T47D (cell line): ENCODE results near the gene VAV3.
"Not testable (repeated sequence)": the region's sequence is repeated elsewhere in the genome, so short reads cannot be mapped to it uniquely, and the experiment has no call there.

Experiments used
- DNase-seq, 2 experiments: peaks; one replicate each; pipeline versions ENCODE4 v3.0.0 to v3.0.0-alpha.2; 2011 to 2012; ENCODE audit warnings: low read depth in 1 of 2, low spot score in 1 of 2
- JUND ChIP-seq: IDR thresholded peaks from 2 replicates; pipeline ENCODE4 v1.6.1; 2012; ENCODE audit warnings: low read depth
- in situ Hi-C: cut with HindIII; loops from 2 replicates; pipeline ENCODE4 v1.10.0; 2016; ENCODE audit warnings: low sequenced_read_pairs, low pct_unique_long_range_greater_than_20kb

The VAV3 gene

GRCh38 chr1:107673006-107673405, 292.0 kb downstream of the VAV3 start:
- in situ Hi-C loops: no loop called here

DNA sequence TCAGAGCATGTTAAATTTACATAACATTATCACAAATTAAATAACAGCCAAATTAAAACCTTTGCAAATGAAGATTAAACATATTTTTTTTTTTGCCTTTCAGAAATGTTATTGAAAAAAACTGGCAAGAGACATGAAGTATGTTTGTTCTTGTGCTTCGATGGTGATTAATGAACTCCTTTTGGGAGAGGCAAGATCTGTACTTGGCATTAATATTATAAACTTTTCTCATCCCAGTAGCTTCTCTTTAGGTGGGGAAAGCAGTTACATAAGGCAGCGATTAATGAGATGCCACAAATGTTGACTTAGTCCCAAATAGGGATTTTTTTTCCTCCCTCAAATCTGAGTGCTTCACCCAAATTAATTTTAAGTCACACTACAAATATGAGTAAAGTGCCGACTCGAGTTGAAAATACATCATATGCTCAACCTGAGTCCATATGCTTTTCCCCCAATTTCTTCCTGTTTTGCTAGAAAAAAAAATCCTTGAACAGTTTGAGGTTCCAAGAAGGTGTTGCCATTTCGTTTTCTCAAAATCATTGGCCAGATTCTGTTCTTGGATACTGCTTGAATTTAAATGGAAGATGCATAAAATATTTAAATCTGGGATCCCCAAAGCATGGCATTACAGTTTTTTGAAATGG, 294.5 kb downstream of the VAV3 start:
- TF ChIP-seq JUND: no peak
- in situ Hi-C loops: no loop called here
- no peak for DNase-seq

More at GRCh38 chr1:107673006-107673405, 292.0 kb downstream of the VAV3 start:
- TF ChIP-seq JUND: no peak
- no peak for DNase-seq

DNA sequence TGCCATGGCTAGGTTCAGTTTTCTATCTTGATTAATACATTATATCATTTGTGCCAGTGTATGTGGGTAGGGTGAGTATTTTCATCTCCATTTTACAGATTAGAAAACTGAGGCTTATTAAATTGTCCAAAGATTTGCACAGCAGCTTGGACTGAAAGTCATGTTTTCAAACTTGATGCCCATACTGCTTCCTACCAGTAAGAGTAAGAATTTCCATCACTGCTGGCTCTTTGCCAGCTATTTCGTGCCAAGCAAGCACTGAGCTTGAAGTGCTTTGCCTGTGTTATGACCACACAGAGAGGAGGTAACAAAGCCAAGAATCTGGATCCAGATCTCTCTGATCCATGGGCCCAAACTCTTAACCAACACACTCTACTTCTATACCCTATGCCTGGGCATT, 295.0 kb downstream of the VAV3 start:
- peak in 1 of 2 experiments; percentile 77 for DNase-seq
- no peak for TF ChIP-seq JUND
- in situ Hi-C loops: no loop called here

- no peak for TF ChIP-seq JUND
- in situ Hi-C loops: no loop called here
These were observed 296.2 kb downstream of the VAV3 start for GRCh38 chr1:107668762-107669161.

GRCh38 chr1:107666493-107666892, 298.5 kb downstream of the VAV3 start:
- TF ChIP-seq JUND: no peak
- no peak for DNase-seq
- in situ Hi-C loops: no loop called here

More at GRCh38 chr1:107668762-107669161, 296.2 kb downstream of the VAV3 start:
- no peak for DNase-seq

GRCh38 chr1:107664982-107665925, 299.7 kb downstream of the VAV3 start:
- no peak for TF ChIP-seq JUND
- no peak for DNase-seq
- in situ Hi-C loops: no loop called here

- no peak for DNase-seq
- in situ Hi-C loops: no loop called here
- no peak for TF ChIP-seq JUND
These were observed 302.0 kb downstream of the VAV3 start for GRCh38 chr1:107662971-107663370.

DNA sequence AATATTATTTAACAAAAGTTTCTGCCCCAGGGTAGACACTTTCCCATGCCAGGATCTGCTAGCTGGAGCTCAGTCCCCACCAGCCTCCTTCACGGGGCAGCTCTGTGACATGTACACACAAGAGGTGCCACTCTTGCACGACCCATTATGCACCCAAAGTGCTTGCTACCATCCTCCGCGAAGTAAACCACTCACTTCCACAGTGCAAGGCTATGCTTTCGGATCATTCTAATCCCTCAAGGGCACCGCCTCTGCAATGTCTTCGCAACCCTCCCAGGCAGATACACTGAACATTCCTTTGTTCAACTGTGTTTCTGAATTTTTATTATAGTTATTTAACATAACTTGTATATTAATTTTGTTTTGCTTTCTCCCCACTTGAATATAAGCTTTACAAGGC, 303.8 kb downstream of the VAV3 start:
- in situ Hi-C loops: no loop called here

DNA sequence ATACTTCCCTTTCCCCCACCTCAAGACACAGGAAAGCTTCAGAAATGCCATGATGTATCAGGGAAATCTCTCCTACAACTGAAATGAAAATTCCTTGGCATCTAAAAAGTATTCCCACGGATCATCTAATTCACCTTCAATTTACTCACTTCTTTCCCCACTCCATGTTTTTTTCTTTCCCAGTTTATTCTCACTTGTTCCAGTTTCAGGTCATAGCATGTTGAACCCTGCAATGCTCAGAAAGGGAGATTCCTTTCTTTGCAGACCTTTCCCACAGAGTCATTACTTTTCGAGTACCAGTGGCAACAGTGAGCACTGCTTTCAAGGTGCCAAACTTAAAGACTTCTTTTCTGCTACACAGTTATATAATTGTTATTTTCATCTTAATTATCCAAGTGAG, 305.0 kb downstream of the VAV3 start:
- DNase-seq: no peak
- in situ Hi-C loops: no loop called here
- TF ChIP-seq JUND: no peak

More for the DNA sequence above, 303.8 kb downstream of the VAV3 start:
- no peak for TF ChIP-seq JUND
- DNase-seq: no peak

DNA sequence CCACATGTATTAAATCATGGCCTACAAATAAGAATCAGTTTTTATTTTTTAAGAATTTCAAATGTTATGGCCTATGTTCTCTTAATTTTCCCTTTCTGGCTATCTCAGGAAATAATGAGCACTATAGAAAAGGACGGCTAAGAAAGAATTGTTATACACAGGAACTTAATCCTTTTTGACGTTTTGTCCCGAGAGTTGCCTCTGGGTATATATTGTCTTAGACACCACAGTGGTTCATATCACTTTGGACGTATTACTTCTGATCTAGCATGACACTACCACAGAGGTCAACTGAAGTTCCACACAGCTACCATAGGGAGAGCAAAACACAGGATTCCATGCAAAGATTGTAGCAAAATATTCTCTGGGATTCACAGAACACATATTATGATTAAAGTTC, 307.6 kb downstream of the VAV3 start:
- in situ Hi-C loops: no loop called here
- DNase-seq: no peak

DNA sequence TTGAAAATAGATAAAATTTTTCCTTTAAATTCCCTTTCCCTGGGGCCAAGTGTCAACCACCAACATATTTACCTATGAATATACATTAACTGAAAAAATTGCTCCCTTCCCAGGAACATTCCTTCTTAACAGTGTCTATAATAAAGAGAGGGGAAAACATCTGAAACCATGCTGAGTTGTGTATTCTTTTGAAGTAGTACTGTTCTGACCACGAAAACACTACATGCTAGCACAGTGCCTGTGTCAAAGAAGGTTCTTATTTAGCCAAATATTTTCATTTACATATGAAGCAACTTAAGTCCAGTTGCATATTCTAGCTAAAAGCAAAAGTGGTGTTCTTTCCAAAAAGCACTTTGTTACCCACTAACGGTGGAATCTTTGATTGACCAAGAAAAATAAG, 311.2 kb downstream of the VAV3 start:
- in situ Hi-C loops: no loop called here
- TF ChIP-seq JUND: no peak
- no peak for DNase-seq

More for the DNA sequence above, 307.6 kb downstream of the VAV3 start:
- TF ChIP-seq JUND: no peak

- TF ChIP-seq JUND: no peak
- in situ Hi-C loops: no loop called here
- DNase-seq: no peak
These were observed 312.0 kb downstream of the VAV3 start for GRCh38 chr1:107653005-107653404.

DNA sequence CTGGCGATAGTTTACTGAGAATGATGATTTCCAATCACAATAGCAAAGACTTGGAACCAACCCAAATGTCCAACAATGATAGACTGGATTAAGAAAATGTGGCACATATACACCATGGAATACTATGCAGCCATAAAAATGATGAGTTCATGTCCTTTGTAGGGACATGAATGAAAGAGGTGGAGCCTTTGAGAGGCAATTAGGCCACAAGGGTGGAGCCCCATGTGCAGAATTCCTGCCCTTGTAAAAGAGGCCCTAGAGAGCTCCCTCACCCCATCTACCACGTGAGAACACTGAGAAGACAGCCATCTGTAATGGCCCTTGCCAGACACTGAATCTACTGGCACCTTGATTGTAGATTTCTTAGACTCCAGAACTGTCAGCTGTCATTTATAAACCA, 314.2 kb downstream of the VAV3 start:
- DNase-seq, in situ Hi-C loops: not testable (repeated sequence)
